HEK293 (cell line): Measurements from ENCODE around the gene ARHGAP45.

Experiments used
- KLF9 ChIP-seq: fragments of 450-650 bp; formaldehyde crosslinking; IDR thresholded peaks from 2 replicates; pipeline ENCODE4 v1.5.1; 2016; ENCODE audit warnings: missing biosample characterization, missing genetic modification characterization, low read depth
- PRDM10 ChIP-seq: fragments of 450-650 bp; formaldehyde crosslinking; IDR thresholded peaks from 2 replicates; pipeline ENCODE4 v1.5.1; 2016; ENCODE audit warnings: missing biosample characterization, missing genetic modification characterization
- SP2 ChIP-seq: fragments of 450-650 bp; formaldehyde crosslinking; IDR thresholded peaks from 2 replicates; pipeline ENCODE4 v1.5.1; 2016; ENCODE audit warnings: missing biosample characterization, missing genetic modification characterization
- ZNF10 ChIP-seq: fragments of 450-650 bp; formaldehyde crosslinking; IDR thresholded peaks from 2 replicates; pipeline ENCODE4 v1.5.1; 2017; ENCODE audit warnings: missing biosample characterization, missing genetic modification characterization
- ZNF121 ChIP-seq: fragments of 450-650 bp; formaldehyde crosslinking; IDR thresholded peaks from 2 replicates; pipeline ENCODE4 v1.5.1; 2016; ENCODE audit warnings: missing biosample characterization, missing genetic modification characterization
- ZNF138 ChIP-seq: fragments of 450-650 bp; formaldehyde crosslinking; IDR thresholded peaks from 2 replicates; pipeline ENCODE4 v1.5.1; 2016; ENCODE audit warnings: missing biosample characterization, missing genetic modification characterization, borderline replicate concordance
- ZNF302 ChIP-seq: fragments of 450-650 bp; formaldehyde crosslinking; IDR thresholded peaks from 2 replicates; pipeline ENCODE4 v1.5.1; 2016; ENCODE audit warnings: missing biosample characterization, missing genetic modification characterization, low read depth
- ZNF629 ChIP-seq: fragments of 450-650 bp; formaldehyde crosslinking; IDR thresholded peaks from 2 replicates; pipeline ENCODE4 v1.5.1; 2017; ENCODE audit warnings: missing biosample characterization, missing genetic modification characterization
- TF ChIP-seq, protein P1 (sequence below): fragments of 450-650 bp; formaldehyde crosslinking; IDR thresholded peaks from 2 replicates; pipeline ENCODE4 v1.5.1; 2016; ENCODE audit warnings: missing biosample characterization, missing genetic modification characterization

DNA sequence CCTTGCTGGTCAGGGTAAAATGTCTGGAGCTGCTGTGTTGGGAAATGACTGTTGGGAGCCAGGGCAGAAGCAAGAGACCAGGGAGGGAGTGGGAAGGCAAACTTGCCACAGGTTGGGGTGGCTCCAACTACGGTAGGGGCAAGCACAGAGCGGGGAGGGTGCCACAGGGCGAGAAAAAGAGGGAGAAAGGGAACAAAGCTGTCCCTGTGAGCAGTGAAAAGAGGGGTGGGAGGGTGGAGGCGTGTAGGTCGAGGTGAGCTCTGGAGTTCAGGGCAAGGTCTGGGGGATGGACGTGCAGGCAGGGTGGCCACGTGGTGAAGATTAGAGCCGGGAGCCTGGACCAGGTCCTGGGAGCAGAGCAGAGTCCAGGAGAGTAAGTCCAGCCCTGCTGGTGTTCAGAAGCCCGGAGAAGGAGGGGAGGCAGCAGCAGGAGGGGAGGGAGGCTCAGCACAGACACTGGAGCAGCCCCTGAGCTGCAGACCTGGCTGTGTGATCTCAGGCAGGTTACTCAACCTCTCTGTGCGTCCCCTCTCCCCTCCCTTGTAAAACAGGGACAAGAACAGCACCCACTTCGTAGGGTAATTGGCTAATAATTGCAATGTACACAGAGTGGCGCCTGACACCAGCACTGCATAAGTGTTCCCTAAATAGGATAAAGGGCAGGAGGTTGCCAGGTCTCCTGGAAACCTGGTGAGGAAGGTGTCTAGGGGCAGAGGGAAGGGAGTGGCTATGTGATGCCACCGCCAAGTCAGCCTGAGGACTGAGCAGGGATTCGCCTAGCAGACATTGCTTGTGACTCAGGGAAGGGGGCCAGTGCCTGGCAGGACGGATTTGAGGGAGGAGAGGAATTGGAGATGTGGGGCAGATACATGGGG, 31.4 kb downstream of the ARHGAP45 start:
- TF ChIP-seq ZNF302 (tag by site-specific recombination) (no peak), ZNF629 (tag by site-specific recombination) (no peak), ZNF138 (tag by site-specific recombination) (no peak), PRDM10 (no peak), ZNF10 (tag by site-specific recombination) (no peak), SP2 (tag by site-specific recombination) (no peak), ZNF121 (tag by site-specific recombination) (no peak), KLF9 (no peak)
- TF ChIP-seq, protein P1, sequence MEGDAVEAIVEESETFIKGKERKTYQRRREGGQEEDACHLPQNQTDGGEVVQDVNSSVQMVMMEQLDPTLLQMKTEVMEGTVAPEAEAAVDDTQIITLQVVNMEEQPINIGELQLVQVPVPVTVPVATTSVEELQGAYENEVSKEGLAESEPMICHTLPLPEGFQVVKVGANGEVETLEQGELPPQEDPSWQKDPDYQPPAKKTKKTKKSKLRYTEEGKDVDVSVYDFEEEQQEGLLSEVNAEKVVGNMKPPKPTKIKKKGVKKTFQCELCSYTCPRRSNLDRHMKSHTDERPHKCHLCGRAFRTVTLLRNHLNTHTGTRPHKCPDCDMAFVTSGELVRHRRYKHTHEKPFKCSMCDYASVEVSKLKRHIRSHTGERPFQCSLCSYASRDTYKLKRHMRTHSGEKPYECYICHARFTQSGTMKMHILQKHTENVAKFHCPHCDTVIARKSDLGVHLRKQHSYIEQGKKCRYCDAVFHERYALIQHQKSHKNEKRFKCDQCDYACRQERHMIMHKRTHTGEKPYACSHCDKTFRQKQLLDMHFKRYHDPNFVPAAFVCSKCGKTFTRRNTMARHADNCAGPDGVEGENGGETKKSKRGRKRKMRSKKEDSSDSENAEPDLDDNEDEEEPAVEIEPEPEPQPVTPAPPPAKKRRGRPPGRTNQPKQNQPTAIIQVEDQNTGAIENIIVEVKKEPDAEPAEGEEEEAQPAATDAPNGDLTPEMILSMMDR = no peak
